Measurements from ENCODE around the gene MOXD1.

MOXD1 gene

GRCh38 chr6:132380358-132381029 is 20.8 kb downstream of the MOXD1 start:
- peak; percentile 70 for DNase-seq (ENCODE audit: extremely low read depth, low read depth)
- no peak overlapping the region for H3K4me3 ChIP-seq (replicated peaks; ENCODE audit: low read depth, low read length)
- TF ChIP-seq, protein P1, sequence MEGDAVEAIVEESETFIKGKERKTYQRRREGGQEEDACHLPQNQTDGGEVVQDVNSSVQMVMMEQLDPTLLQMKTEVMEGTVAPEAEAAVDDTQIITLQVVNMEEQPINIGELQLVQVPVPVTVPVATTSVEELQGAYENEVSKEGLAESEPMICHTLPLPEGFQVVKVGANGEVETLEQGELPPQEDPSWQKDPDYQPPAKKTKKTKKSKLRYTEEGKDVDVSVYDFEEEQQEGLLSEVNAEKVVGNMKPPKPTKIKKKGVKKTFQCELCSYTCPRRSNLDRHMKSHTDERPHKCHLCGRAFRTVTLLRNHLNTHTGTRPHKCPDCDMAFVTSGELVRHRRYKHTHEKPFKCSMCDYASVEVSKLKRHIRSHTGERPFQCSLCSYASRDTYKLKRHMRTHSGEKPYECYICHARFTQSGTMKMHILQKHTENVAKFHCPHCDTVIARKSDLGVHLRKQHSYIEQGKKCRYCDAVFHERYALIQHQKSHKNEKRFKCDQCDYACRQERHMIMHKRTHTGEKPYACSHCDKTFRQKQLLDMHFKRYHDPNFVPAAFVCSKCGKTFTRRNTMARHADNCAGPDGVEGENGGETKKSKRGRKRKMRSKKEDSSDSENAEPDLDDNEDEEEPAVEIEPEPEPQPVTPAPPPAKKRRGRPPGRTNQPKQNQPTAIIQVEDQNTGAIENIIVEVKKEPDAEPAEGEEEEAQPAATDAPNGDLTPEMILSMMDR (IDR thresholded peaks at IDR 0.05; ENCODE audit: low read depth, low read length, missing control alignments), result no peak

DNA sequence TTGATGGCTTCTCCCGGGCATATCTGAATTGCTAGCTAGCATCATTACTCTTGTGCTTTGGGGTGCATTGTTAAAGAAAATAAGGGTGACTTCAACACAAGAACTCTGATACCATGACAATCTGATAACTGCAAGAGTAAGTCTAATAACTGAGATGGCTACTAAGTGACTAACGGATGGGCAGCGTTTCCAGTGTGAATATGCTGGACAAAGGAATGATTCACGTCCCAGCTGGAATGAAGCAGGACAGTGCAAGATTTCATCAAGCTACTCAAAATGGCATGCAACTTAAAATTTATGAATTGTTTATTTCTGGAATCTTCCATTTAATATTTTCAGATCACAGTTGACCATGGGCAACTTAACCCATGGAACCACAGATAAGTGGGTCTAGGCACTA is 31.7 kb downstream of the MOXD1 start:
- H3K4me3 ChIP-seq (replicated peaks; ENCODE audit: low read depth, low read length), result no peak overlapping the region
- TF ChIP-seq, protein P1 (IDR thresholded peaks at IDR 0.05; ENCODE audit: low read depth, low read length, missing control alignments), result no peak

DNA sequence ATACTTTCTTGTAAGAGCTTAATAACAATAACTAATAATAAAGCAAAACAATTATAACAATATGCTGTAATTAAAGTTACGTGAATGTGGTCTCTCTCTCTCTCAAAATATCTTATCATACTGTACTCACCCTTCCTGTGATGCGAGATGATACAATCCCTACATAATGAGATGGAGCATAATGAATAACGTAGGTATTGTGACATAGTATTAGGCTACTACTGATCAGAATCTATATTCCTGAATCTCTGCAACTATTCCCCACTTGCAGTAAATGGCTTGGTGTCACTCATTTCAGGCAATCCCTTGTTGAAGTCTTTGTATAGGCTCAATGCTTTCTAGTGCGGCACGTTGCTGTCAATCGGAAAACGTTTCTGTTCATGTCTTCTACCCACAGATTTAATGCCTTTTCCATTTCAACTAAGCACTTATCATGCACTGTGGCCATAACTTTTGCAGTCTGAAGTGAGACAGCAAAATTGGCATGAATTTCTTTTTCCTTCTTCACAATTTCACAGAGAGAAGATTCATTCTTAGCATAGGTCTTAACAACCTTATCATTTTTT is 32.3 kb downstream of the MOXD1 start:
- H3K4me3 ChIP-seq (replicated peaks; ENCODE audit: low read depth, low read length), result no peak overlapping the region
- no peak for DNase-seq (ENCODE audit: extremely low read depth, low read depth)
- TF ChIP-seq, protein P1 (IDR thresholded peaks at IDR 0.05; ENCODE audit: low read depth, low read length, missing control alignments), result no peak

More for the DNA sequence above, 31.7 kb downstream of the MOXD1 start:
- no peak for DNase-seq (ENCODE audit: extremely low read depth, low read depth)

- TF ChIP-seq, protein P1 (IDR thresholded peaks at IDR 0.05; ENCODE audit: low read depth, low read length, missing control alignments), result no peak
- no peak overlapping the region for H3K4me3 ChIP-seq (replicated peaks; ENCODE audit: low read depth, low read length)
- DNase-seq (ENCODE audit: extremely low read depth, low read depth), result no peak
Measured at GRCh38 chr6:132365281-132365907, 35.9 kb downstream of the MOXD1 start.

DNA sequence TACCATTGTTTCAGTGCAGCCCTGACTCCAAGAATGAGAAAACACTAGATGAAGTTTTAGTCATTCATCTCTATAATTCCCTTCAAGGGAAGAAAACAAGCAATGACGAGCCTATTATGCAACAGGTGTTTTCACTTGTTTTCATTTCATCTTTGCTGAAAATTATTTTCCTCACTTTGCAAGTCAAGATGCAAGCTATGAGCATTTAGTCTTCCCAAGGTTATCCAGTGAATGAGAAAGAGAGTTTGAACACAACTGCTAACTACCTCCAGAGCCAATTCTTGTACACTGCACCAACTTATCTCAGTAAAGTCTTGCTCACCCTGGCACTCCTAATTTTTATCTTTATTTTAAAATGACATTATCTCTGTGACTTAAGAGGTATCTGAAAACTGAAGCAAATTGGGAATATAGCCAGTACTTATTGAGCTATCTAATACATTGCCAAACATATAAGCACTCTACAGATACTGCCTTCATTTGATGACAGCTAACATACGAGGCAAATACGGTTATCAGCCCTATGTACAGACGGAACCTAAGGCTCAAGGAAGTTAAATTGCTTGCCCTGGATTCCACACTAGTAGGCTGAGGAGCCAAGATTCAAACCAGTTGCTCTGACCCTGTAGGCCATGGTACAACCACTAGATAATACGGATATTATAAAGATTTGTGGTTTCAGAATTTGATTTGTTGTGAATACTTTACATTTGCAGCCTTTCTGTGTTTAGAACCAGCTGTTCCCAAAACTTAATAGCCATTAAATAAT is 36.8 kb downstream of the MOXD1 start:
- TF ChIP-seq, protein P1 (IDR thresholded peaks at IDR 0.05; ENCODE audit: low read depth, low read length, missing control alignments), result no peak
- no peak overlapping the region for H3K4me3 ChIP-seq (replicated peaks; ENCODE audit: low read depth, low read length)
- no peak for DNase-seq (ENCODE audit: extremely low read depth, low read depth)

- no peak overlapping the region for H3K4me3 ChIP-seq (replicated peaks; ENCODE audit: low read depth, low read length)
- no peak for DNase-seq (ENCODE audit: extremely low read depth, low read depth)
- TF ChIP-seq, protein P1 (IDR thresholded peaks at IDR 0.05; ENCODE audit: low read depth, low read length, missing control alignments), result no peak
Measured at GRCh38 chr6:132362442-132363185, 38.7 kb downstream of the MOXD1 start.

All from HFF-Myc (cell line).